Caco-2 (cell line): ENCODE data around the gene LY6G5B. TPM values are rescaled to one million over a fixed set of nuclear protein-coding genes. Genes with fewer than 3 reads are reported as not detected.

ENCODE experiments used
- BruUV-seq: library from RNA; stranded (reverse); fragments of 400-500 nt; replicated peaks from 2 replicates; lab custom pipeline; 2021; lab: Mats Ljungman, UMichigan
- CTCF ChIA-PET: fragments of 300-600 bp; sonication (Branson Sonifier 250); formaldehyde crosslinking; loops from one replicate; lab custom pipeline; 2022; ENCODE audit warnings: antibody characterized with exemption; lab: Charles Lee
- POLR2A ChIA-PET: fragments of 300-600 bp; sonication (Branson Sonifier 250); formaldehyde crosslinking; loops from one replicate; lab custom pipeline; 2022; ENCODE audit warnings: antibody characterized with exemption; lab: Charles Lee
- DNase-seq, 2 experiments: peaks; one replicate each; pipeline versions ENCODE4 v3.0.0 to v3.0.0-alpha.2; 2020 to 2022
- H3K27me3 ChIP-seq: replicated peaks from 2 replicates; pipeline ENCODE4 v1.6.0; 2011; ENCODE audit warnings: low read length; ENCODE audit not compliant: control insufficient read depth, insufficient read depth
- H3K36me3 ChIP-seq: 2 replicates; pipeline ENCODE4 v1.5.1; 2011; ENCODE audit warnings: low read length; ENCODE audit not compliant: control insufficient read depth, insufficient read depth
- H3K4me1 ChIP-seq: fragments of 250-450 bp; sonication (Bioruptor Pico); 2 replicates; pipeline ENCODE4 v1.5.1; 2020; ENCODE audit warnings: mild to moderate bottlenecking
- H3K4me3 ChIP-seq: 2 replicates; pipeline ENCODE4 v1.5.1; 2011; ENCODE audit warnings: low read depth, mild to moderate bottlenecking, control low read depth, low read length
- H3K9me3 ChIP-seq: fragments of 250-450 bp; sonication (Bioruptor Pico); 2 replicates; pipeline ENCODE4 v1.5.1; 2020; ENCODE audit warnings: mild to moderate bottlenecking, moderate library complexity
- H3K27ac Mint-ChIP-seq: one replicate; pipeline ENCODE4 v1.8.0; 2022; ENCODE audit warnings: mixed read lengths; ENCODE audit not compliant: unreplicated experiment
- H3K27me3 Mint-ChIP-seq: one replicate; pipeline ENCODE4 v1.8.0; 2022; ENCODE audit warnings: mixed read lengths; ENCODE audit not compliant: insufficient read depth, unreplicated experiment
- H3K36me3 Mint-ChIP-seq: one replicate; pipeline ENCODE4 v1.8.0; 2022; ENCODE audit warnings: mild to moderate bottlenecking, mixed read lengths; ENCODE audit not compliant: insufficient read depth, unreplicated experiment
- H3K4me1 Mint-ChIP-seq: one replicate; pipeline ENCODE4 v1.8.0; 2022; ENCODE audit warnings: low read depth, mixed read lengths; ENCODE audit not compliant: unreplicated experiment
- H3K4me3 Mint-ChIP-seq: one replicate; pipeline ENCODE4 v1.8.0; 2022; ENCODE audit warnings: mild to moderate bottlenecking, moderate library complexity, mixed read lengths; ENCODE audit not compliant: unreplicated experiment
- H3K9me3 Mint-ChIP-seq: one replicate; pipeline ENCODE4 v1.8.0; 2022; ENCODE audit warnings: mixed read lengths; ENCODE audit not compliant: unreplicated experiment
- intact Hi-C: fragments of 100-400 bp; cut with micrococcal nuclease; formaldehyde crosslinking; loops from one replicate; pipeline ENCODE4 v1.10.0; 2022; ENCODE audit not compliant: unreplicated experiment
- total RNA-seq: library from RNA; stranded (reverse); gene quantifications from 2 replicates; pipeline ENCODE4 v1.2.3, GENCODE V29; 2022
- TF ChIP-seq, protein P1 (sequence below), 2 experiments: fragments of 200-600 bp in 1 of 2; IDR thresholded peaks; 1 replicate in 1 of 2; 2 replicates in 1 of 2; pipeline versions ENCODE4 v1.5.1 to v1.8.0; 2011 to 2022; ENCODE audit warnings: antibody characterized with exemption in 1 of 2, control low read depth in 1 of 2, inconsistent platforms in 1 of 2, low read depth in 1 of 2, low read length in 1 of 2, mild to moderate bottlenecking in 1 of 2, moderate library complexity in 1 of 2; ENCODE audit not compliant: insufficient read depth in 1 of 2, severe bottlenecking in 1 of 2, unreplicated experiment in 1 of 2

LY6G5B gene
- total RNA-seq, 1 experiment from 2014 or later: 17.5 TPM

DNA sequence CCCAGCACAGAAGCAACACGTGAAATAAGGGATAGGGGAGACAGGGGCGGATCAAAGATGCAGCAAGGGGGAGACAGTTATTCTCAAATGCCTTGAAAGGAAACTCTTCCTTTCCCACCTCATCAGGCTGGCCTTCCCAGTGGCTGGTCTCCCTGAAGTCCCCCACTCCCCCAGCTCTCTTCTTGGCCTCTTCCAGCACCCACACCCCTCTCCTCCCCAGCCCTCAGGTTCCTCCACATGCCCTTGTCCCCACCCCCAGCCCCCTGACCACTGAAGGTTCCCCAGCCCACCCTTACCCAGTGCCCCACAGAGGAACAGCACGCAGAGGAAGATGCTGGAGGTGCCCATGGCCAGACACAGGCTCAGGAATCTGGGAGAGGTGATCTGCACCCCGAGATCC is 43.7 kb downstream of the LY6G5B start:
- no peaks in the 10 kb centered on the region for H3K9me3 ChIP-seq
- H3K4me3 ChIP-seq: no peak overlapping the region
- TF ChIP-seq, protein P1, sequence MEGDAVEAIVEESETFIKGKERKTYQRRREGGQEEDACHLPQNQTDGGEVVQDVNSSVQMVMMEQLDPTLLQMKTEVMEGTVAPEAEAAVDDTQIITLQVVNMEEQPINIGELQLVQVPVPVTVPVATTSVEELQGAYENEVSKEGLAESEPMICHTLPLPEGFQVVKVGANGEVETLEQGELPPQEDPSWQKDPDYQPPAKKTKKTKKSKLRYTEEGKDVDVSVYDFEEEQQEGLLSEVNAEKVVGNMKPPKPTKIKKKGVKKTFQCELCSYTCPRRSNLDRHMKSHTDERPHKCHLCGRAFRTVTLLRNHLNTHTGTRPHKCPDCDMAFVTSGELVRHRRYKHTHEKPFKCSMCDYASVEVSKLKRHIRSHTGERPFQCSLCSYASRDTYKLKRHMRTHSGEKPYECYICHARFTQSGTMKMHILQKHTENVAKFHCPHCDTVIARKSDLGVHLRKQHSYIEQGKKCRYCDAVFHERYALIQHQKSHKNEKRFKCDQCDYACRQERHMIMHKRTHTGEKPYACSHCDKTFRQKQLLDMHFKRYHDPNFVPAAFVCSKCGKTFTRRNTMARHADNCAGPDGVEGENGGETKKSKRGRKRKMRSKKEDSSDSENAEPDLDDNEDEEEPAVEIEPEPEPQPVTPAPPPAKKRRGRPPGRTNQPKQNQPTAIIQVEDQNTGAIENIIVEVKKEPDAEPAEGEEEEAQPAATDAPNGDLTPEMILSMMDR (IDR thresholded peaks at IDR 0.05; ENCODE audit: insufficient read depth in 1 of 2, low read depth in 1 of 2, low read length in 1 of 2, severe bottlenecking in 1 of 2, unreplicated experiment in 1 of 2): no peak
- H3K4me1 ChIP-seq: peaks cover 38% of the 10 kb centered on the region
- H3K27me3 Mint-ChIP-seq: no peaks in the 10 kb centered on the region
- H3K36me3 ChIP-seq: no peaks in the 10 kb centered on the region
- H3K9me3 Mint-ChIP-seq: no peaks in the 10 kb centered on the region
- POLR2A ChIA-PET: interaction anchor here (0.9 to 1.9 kb wide), 3 partner anchors 10 to 149 kb away, joined by 5 to 11 read pairs (median 7); partner anchors contain the start of genes ABHD16A and NEU1
- no TSS peak for BruUV-seq
- no peaks in the 10 kb centered on the region for H3K27me3 ChIP-seq
- DNase-seq: no peak
- intact Hi-C loops: no loop called here
- peak overlapping the region; percentile 65 for H3K4me3 Mint-ChIP-seq
- peaks cover 44% of the 10 kb centered on the region for H3K4me1 Mint-ChIP-seq
- H3K27ac Mint-ChIP-seq: peak overlapping the region; percentile 98
- CTCF ChIA-PET: interaction anchor here (1.0 to 1.7 kb wide), 4 partner anchors 16 to 93 kb away, joined by 3 to 6 read pairs (median 4); partner anchors contain the start of genes DDAH2 and LSM2
- H3K36me3 Mint-ChIP-seq: peaks cover 5% of the 10 kb centered on the region

DNA sequence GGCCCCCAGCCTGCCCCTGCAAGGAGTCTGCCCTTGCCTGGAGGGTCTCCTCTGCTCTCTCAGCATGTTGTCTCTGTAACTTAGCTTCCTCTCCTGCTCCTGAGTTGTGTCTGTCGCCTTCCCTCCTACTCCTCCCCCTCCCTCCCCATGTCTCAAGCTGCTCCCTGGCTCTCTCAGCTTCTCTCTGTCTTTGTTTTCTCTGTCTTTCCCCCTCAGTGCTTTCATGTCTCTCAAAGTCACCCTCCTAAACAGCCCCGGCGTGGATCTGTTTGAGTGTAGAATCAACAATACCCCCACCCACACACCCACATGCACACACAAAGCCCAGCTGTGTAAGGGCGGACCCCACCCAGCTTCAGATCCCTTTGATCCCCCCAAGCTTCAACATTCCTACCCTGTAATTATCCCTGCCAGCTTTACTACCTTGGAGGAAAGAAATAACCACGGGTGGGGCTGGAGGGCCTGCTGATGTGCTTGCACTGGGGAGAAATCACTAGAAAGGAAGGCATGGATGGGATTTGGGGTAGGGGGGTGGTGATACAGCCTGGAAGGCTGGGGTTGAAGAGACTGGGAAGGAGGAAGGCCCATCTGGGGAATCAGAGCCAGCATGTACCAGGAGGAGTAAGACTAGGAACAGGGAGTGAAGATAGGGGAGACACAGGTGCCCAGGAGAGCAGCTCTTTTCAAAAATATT is 44.4 kb downstream of the LY6G5B start:
- no peaks in the 10 kb centered on the region for H3K9me3 ChIP-seq
- DNase-seq: peak; percentile 52 to 77
- peak overlapping the region; percentile 65 for H3K4me3 Mint-ChIP-seq
- ChIA-PET POLR2A (interaction anchor here (0.8 to 1.9 kb wide), 6 partner anchors 11 to 149 kb away, joined by 3 to 11 read pairs (median 6); partner anchors contain the start of genes ABHD16A, CLIC1, HSPA1B and NEU1), CTCF (interaction anchor here (0.7 to 1.7 kb wide), 5 partner anchors 15 to 93 kb away, joined by 3 to 6 read pairs (median 4); partner anchors contain the start of genes DDAH2 and LSM2)
- H3K36me3 Mint-ChIP-seq: peaks cover 5% of the 10 kb centered on the region
- no peaks in the 10 kb centered on the region for H3K36me3 ChIP-seq
- H3K27me3 ChIP-seq: no peaks in the 10 kb centered on the region
- intact Hi-C loops: no loop called here
- peaks cover 44% of the 10 kb centered on the region for H3K4me1 ChIP-seq
- TF ChIP-seq, protein P1 (IDR thresholded peaks at IDR 0.05; ENCODE audit: insufficient read depth in 1 of 2, low read depth in 1 of 2, low read length in 1 of 2, severe bottlenecking in 1 of 2, unreplicated experiment in 1 of 2): no peak
- BruUV-seq: no TSS peak
- H3K4me3 ChIP-seq: 0 out of 2 replicates have a peak overlapping the region, but pooled peaks have one; percentile 5
- H3K27ac Mint-ChIP-seq: peak overlapping the region; percentile 98
- no peaks in the 10 kb centered on the region for H3K27me3 Mint-ChIP-seq
- no peaks in the 10 kb centered on the region for H3K9me3 Mint-ChIP-seq
- H3K4me1 Mint-ChIP-seq: peaks cover 50% of the 10 kb centered on the region
